Naive B cell (primary cell): ENCODE results near the gene CHRNE. TPM values are rescaled to one million over a fixed set of nuclear protein-coding genes. Genes with fewer than 3 reads are reported as not detected.

Experiments
- polyA plus RNA-seq, 6 donors: library from polyadenylated mRNA; unstranded; fragments of 300-500 nt; fragmentation: Illumina TruSeq; gene quantifications; one replicate each; pipeline ENCODE4 v1.2.3, GENCODE V29; 2021; ENCODE audit warnings: low read depth in 6 of 6

The CHRNE gene
- polyA plus RNA-seq, 6 donors from 2014 or later: 0.18 to 0.59 (median 0.37) TPM; not detected in 1

Other genes starting within 250 kb of the CHRNE start
- gene PELP1, start 199.0 kb downstream of the CHRNE start, polyA plus RNA-seq: 10 to 100 TPM in 1 of 6 donors, 1 to 10 TPM in 5; 5.6 to 13.1 (median 9.1) TPM
- gene ARRB2, start 192.5 kb downstream of the CHRNE start, polyA plus RNA-seq: 10 to 100 TPM; 12.1 to 23.7 (median 14.9) TPM
- gene MED11, start 171.7 kb downstream of the CHRNE start, polyA plus RNA-seq: 10 to 100 TPM; 20.1 to 63.4 (median 48.3) TPM
- under 1 TPM in 1 of 6 donors, not detected in 5; 0.40 TPM for gene ZMYND15, start 163.3 kb downstream of the CHRNE start, polyA plus RNA-seq
- gene CXCL16, start 163.2 kb downstream of the CHRNE start, polyA plus RNA-seq: 10 to 100 TPM; 12.2 to 19.8 (median 18.4) TPM
- gene TM4SF5, start 131.2 kb downstream of the CHRNE start, polyA plus RNA-seq: not detected
- not detected for gene VMO1, start 116.7 kb downstream of the CHRNE start, polyA plus RNA-seq
- not detected for gene GLTPD2, start 114.1 kb downstream of the CHRNE start, polyA plus RNA-seq
- 100 to 1,000 TPM; 237 to 479 (median 273) TPM for gene PSMB6, start 106.9 kb downstream of the CHRNE start, polyA plus RNA-seq
- gene PLD2, start 95.9 kb downstream of the CHRNE start, polyA plus RNA-seq: 1 to 10 TPM in 5 of 6 donors, under 1 TPM in 1; 0.54 to 4.6 (median 3.7) TPM
- gene MINK1, start 69.8 kb downstream of the CHRNE start, polyA plus RNA-seq: 10 to 100 TPM in 1 of 6 donors, 1 to 10 TPM in 5; 1.1 to 13.6 (median 6.6) TPM
- gene C17orf107, start 3.6 kb downstream of the CHRNE start, polyA plus RNA-seq: 1 to 10 TPM in 5 of 6 donors, not detected in 1; 1.6 to 2.6 (median 2.1) TPM
- under 1 TPM in 4 of 6 donors, not detected in 2; 0.42 to 1.00 (median 0.56) TPM for gene GP1BA, start 29.2 kb upstream of the CHRNE start, polyA plus RNA-seq
- gene SLC25A11, start 36.9 kb upstream of the CHRNE start, polyA plus RNA-seq: 10 to 100 TPM; 61.0 to 89.1 (median 71.4) TPM
- gene RNF167, start 37.2 kb upstream of the CHRNE start, polyA plus RNA-seq: 10 to 100 TPM; 19.9 to 25.8 (median 22.7) TPM
- gene PFN1, start 45.4 kb upstream of the CHRNE start, polyA plus RNA-seq: 1,000 to 10,000 TPM; 1,151 to 1,601 (median 1,370) TPM
- 1 to 10 TPM in 4 of 6 donors, under 1 TPM in 1, not detected in 1; 0.79 to 3.2 (median 1.2) TPM for gene ENO3, start 48.0 kb upstream of the CHRNE start, polyA plus RNA-seq
- 100 to 1,000 TPM in 3 of 6 donors, 10 to 100 TPM in 3; 92.4 to 171 (median 104) TPM for gene SPAG7, start 64.7 kb upstream of the CHRNE start, polyA plus RNA-seq
- 10 to 100 TPM in 1 of 6 donors, 1 to 10 TPM in 5; 3.3 to 16.7 (median 5.2) TPM for gene CAMTA2, start 84.6 kb upstream of the CHRNE start, polyA plus RNA-seq
- under 1 TPM in 3 of 6 donors, not detected in 3; 0.40 to 0.98 (median 0.41) TPM for gene INCA1, start 94.4 kb upstream of the CHRNE start, polyA plus RNA-seq
- 1 to 10 TPM in 3 of 6 donors, under 1 TPM in 2, not detected in 1; 0.16 to 3.6 (median 2.0) TPM for gene KIF1C, start 94.9 kb upstream of the CHRNE start, polyA plus RNA-seq
- not detected for gene SLC52A1, start 132.3 kb upstream of the CHRNE start, polyA plus RNA-seq
- gene ZFP3, start 175.4 kb upstream of the CHRNE start, polyA plus RNA-seq: 1 to 10 TPM; 1.7 to 4.1 (median 3.6) TPM
- 10 to 100 TPM in 3 of 6 donors, 1 to 10 TPM in 3; 6.3 to 25.3 (median 10.1) TPM for gene ZNF232, start 208.8 kb upstream of the CHRNE start, polyA plus RNA-seq
- under 1 TPM; 0.06 to 0.37 (median 0.12) TPM for gene USP6, start 212.9 kb upstream of the CHRNE start, polyA plus RNA-seq